B cell (primary cell): Measurements from ENCODE around the gene GORASP2. TPM values are rescaled to one million over a fixed set of nuclear protein-coding genes. Genes with fewer than 3 reads are reported as not detected.

ENCODE experiments used
- ATAC-seq: fragments of 200-7000 bp; cut with Tn5 transposase; one replicate; pipeline ENCODE4 v1.10.0; 2021; ENCODE audit warnings: low read depth, mild to moderate bottlenecking, moderate number of reproducible peaks, moderate library complexity
- CTCF ChIA-PET: fragments of 350-600 bp; sonication (Branson Sonifier 250); formaldehyde crosslinking; loops from one replicate; lab custom pipeline; 2021; ENCODE audit warnings: antibody characterized with exemption, inconsistent platforms; lab: Charles Lee
- POLR2A ChIA-PET: fragments of 350-600 bp; sonication (Branson Sonifier 250); formaldehyde crosslinking; loops from one replicate; lab custom pipeline; 2021; ENCODE audit warnings: antibody characterized with exemption; lab: Charles Lee
- DNase-seq: peaks from one replicate; pipeline ENCODE4 v3.0.0; 2013
- H2AFZ ChIP-seq: 2 replicates; pipeline ENCODE4 v1.6.1; 2012; ENCODE audit warnings: mild to moderate bottlenecking, low read depth, low read length; ENCODE audit not compliant: insufficient read depth, poor library complexity, severe bottlenecking
- H3K27ac ChIP-seq, 2 donors: 1 replicate in 1 of 2; 2 replicates in 1 of 2; pipeline ENCODE4 v1.5.1; 2012 to 2013; ENCODE audit warnings: low read length in 2 of 2, mild to moderate bottlenecking in 2 of 2, moderate library complexity in 1 of 2
- H3K27me3 ChIP-seq, 4 experiments: fragments of 200-600 bp in 1 of 4; sonication (generic) in 1 of 4; replicated peaks in 1 of 4; 1 replicate in 2 of 4; 2 replicates in 2 of 4; pipeline versions ENCODE4 v1.6.1 to v1.7.0; 2013 to 2016; ENCODE audit warnings: low read length in 3 of 4, mild to moderate bottlenecking in 2 of 4, mixed read lengths in 1 of 4, moderate library complexity in 1 of 4; ENCODE audit not compliant: insufficient read depth in 4 of 4, control insufficient read depth in 3 of 4; ENCODE audit errors: control extremely low read depth in 1 of 4
- H3K36me3 ChIP-seq, 2 experiments: replicated peaks in 1 of 2; 1 replicate in 1 of 2; 2 replicates in 1 of 2; pipeline versions ENCODE4 v1.6.1 to v1.7.1; 2013; ENCODE audit warnings: low read length in 1 of 2; ENCODE audit not compliant: insufficient read depth in 2 of 2, control insufficient read depth in 1 of 2; ENCODE audit errors: control extremely low read depth in 1 of 2, extremely low read depth in 1 of 2
- H3K4me1 ChIP-seq, 2 donors: fragments of 200-600 bp in 1 of 2; sonication (generic) in 1 of 2; 1 replicate in 1 of 2; 2 replicates in 1 of 2; pipeline versions ENCODE4 v1.5.1 to v1.6.1; 2013 to 2017; ENCODE audit warnings: low read length in 2 of 2; ENCODE audit not compliant: control insufficient read depth in 2 of 2, insufficient read depth in 2 of 2
- H3K4me2 ChIP-seq: replicated peaks from 2 replicates; pipeline ENCODE3; 2012; ENCODE audit warnings: mild to moderate bottlenecking, low read depth, low read length; ENCODE audit not compliant: poor library complexity, severe bottlenecking
- H3K4me3 ChIP-seq, 5 experiments: fragments of 200-600 bp in 1 of 5; sonication (generic) in 1 of 5; 1 replicate in 3 of 5; 2 replicates in 2 of 5; pipeline versions ENCODE4 v1.5.1 to v1.7.0; 2011 to 2016; ENCODE audit warnings: low read length in 4 of 5, mild to moderate bottlenecking in 4 of 5, low read depth in 2 of 5, control low read depth in 1 of 5, moderate library complexity in 1 of 5; ENCODE audit not compliant: insufficient read depth in 1 of 5; ENCODE audit errors: control extremely low read depth in 1 of 5, extremely low read depth in 1 of 5
- H3K79me2 ChIP-seq: fragments of 200-600 bp; sonication (generic); one replicate; pipeline ENCODE4 v1.6.0; 2016; ENCODE audit warnings: low read length; ENCODE audit not compliant: control insufficient read depth, insufficient read depth
- H3K9ac ChIP-seq: fragments of 200-600 bp; sonication (generic); 2 replicates; pipeline ENCODE4 v1.6.1; 2017; ENCODE audit warnings: mild to moderate bottlenecking, low read length, moderate library complexity
- H3K9me3 ChIP-seq, 3 donors: one replicate each; pipeline versions ENCODE4 v1.6.1 to v1.7.1; 2013; ENCODE audit warnings: low read length in 2 of 3; ENCODE audit not compliant: control insufficient read depth in 2 of 3, insufficient read depth in 1 of 3; ENCODE audit errors: control extremely low read depth in 1 of 3
- H4K20me1 ChIP-seq: 2 replicates; pipeline ENCODE4 v1.6.0; 2012; ENCODE audit warnings: mild to moderate bottlenecking, low read length; ENCODE audit not compliant: insufficient read depth, control insufficient read depth, poor library complexity, severe bottlenecking
- H3K27ac Mint-ChIP-seq: one replicate; pipeline ENCODE4 v1.8.0; 2021; ENCODE audit warnings: mixed read lengths
- H3K27me3 Mint-ChIP-seq: one replicate; pipeline ENCODE4 v1.8.0; 2021; ENCODE audit warnings: mixed read lengths
- H3K4me1 Mint-ChIP-seq: one replicate; pipeline ENCODE4 v1.8.0; 2021; ENCODE audit warnings: mixed read lengths
- H3K4me3 Mint-ChIP-seq: one replicate; pipeline ENCODE4 v1.8.0; 2021; ENCODE audit warnings: mixed read lengths
- H3K9me3 Mint-ChIP-seq: one replicate; pipeline ENCODE4 v1.8.0; 2022; ENCODE audit warnings: mixed read lengths; ENCODE audit not compliant: insufficient read depth
- CTCF ChIP-seq: fragments of 200-600 bp; IDR thresholded peaks from one replicate; pipeline ENCODE4 v1.8.0; 2022; ENCODE audit warnings: antibody characterized with exemption, mild to moderate bottlenecking
- EZH2 ChIP-seq: IDR thresholded peaks from 2 replicates; pipeline ENCODE4 v1.6.1; 2012; ENCODE audit warnings: borderline replicate concordance, low read depth, mild to moderate bottlenecking, moderate library complexity, low read length; ENCODE audit not compliant: insufficient read depth, poor library complexity, severe bottlenecking
- WGBS: methylation state at CpG from one replicate; pipeline ENCODE4 v1.1.5; 2013; ENCODE audit warnings: missing lambda C conversion rate; ENCODE audit not compliant: insufficient coverage; 5-methylcytosine and 5-hydroxymethylcytosine counted together
- intact Hi-C: fragments of 100-400 bp; cut with micrococcal nuclease; formaldehyde crosslinking; loops from one replicate; pipeline ENCODE4 v1.10.0; 2022
- polyA plus RNA-seq: library from polyadenylated mRNA; depleted of rRNA; stranded (reverse); fragments of >200 nt; gene quantifications from 2 replicates; pipeline ENCODE4 v1.2.3, GENCODE V29; 2012
- total RNA-seq, 2 donors: library from RNA; stranded (reverse); fragments of 120-200 nt in 1 of 2; gene quantifications; 1 replicate in 1 of 2; 2 replicates in 1 of 2; pipeline versions ENCODE4 v1.2.3 to v1.2.4, GENCODE V29; 2013 to 2022

GORASP2 gene
- total and polyA plus RNA-seq, 2 donors (not counting 1 experiment from before 2014, with no cell fraction given): 40.5 to 50.5 TPM

GRCh38 chr2:170930131-170930990 is 1.3 kb downstream of the GORASP2 start:
- Histone ChIP-seq H3K4me2 (peak overlapping the region; percentile 91), H4K20me1 (peaks cover 15% of the 10 kb centered on the region), H3K9me3 (no peaks in the 10 kb centered on the region), H3K9ac (peak overlapping the region; percentile 84), H3K79me2 (peaks cover 61% of the 10 kb centered on the region), H3K36me3 (no peaks in the 10 kb centered on the region), H3K4me1 (peaks cover 20 to 22% of the 10 kb centered on the region in 2 donors), H3K27ac (peak overlapping the region; percentile 75 to 90), H3K27me3 (no peaks in the 10 kb centered on the region), H2AFZ (peak overlapping the region; percentile 90), H3K4me3 (peak overlapping the region; percentile 73 to 95 (median 89))
- ATAC-seq: no peak
- peak; percentile 73 for DNase-seq
- TF ChIP-seq CTCF (no peak), EZH2 (no peak)
- intact Hi-C loops: no loop called here
- peaks cover 34% of the 10 kb centered on the region for H3K4me1 Mint-ChIP-seq
- ChIA-PET POLR2A (interaction anchor here (1.8 kb wide), 1 partner anchor 503 kb away, joined by 5 read pairs; the partner anchor contains the start of genes DCAF17 and METTL8), CTCF (interaction anchor here (0.6 to 2.5 kb wide), 9 partner anchors 10 to 757 kb away, joined by 3 to 17 read pairs (median 3); partner anchors contain the start of genes DCAF17, DYNC1I2 and METTL8)
- 0% methylated on average over 6 of the region's 15 CpGs for WGBS
- H3K27me3 Mint-ChIP-seq: no peaks in the 10 kb centered on the region
- H3K4me3 Mint-ChIP-seq: peak overlapping the region; percentile 91
- peak overlapping the region; percentile 84 for H3K27ac Mint-ChIP-seq
- no peaks in the 10 kb centered on the region for H3K9me3 Mint-ChIP-seq

- H3K9ac ChIP-seq: peak overlapping the region; percentile 84
Measured at GRCh38 chr2:170930991-170931266, 1.9 kb downstream of the GORASP2 start.

More at GRCh38 chr2:170930991-170931266, 1.9 kb downstream of the GORASP2 start:
- H3K9me3 Mint-ChIP-seq: no peaks in the 10 kb centered on the region
- CTCF ChIA-PET: interaction anchor here (0.9 to 2.5 kb wide), 3 partner anchors 10 to 486 kb away, joined by 3 to 11 read pairs (median 3); no protein-coding TSS in a partner anchor
- ATAC-seq (no peak), DNase-seq (no peak)
- no CpG with 5 or more reads among the region's 4 CpGs for WGBS
- H3K36me3 ChIP-seq: no peaks in the 10 kb centered on the region
- H3K4me2 ChIP-seq: peak overlapping the region; percentile 91
- H3K4me1 ChIP-seq: peaks cover 20 to 22% of the 10 kb centered on the region in 2 donors
- no peak overlapping the region for H2AFZ ChIP-seq
- H3K4me3 ChIP-seq: peak overlapping the region in 1 of 5 experiments; percentile 73
- no peak overlapping the region for H3K27ac ChIP-seq
- H4K20me1 ChIP-seq: peaks cover 21% of the 10 kb centered on the region
- H3K9me3 ChIP-seq: no peaks in the 10 kb centered on the region
- no peaks in the 10 kb centered on the region for H3K27me3 Mint-ChIP-seq
- peaks cover 66% of the 10 kb centered on the region for H3K79me2 ChIP-seq
- TF ChIP-seq EZH2 (no peak), CTCF (no peak)
- peaks cover 36% of the 10 kb centered on the region for H3K4me1 Mint-ChIP-seq
- no peaks in the 10 kb centered on the region for H3K27me3 ChIP-seq
- peak overlapping the region; percentile 91 for H3K4me3 Mint-ChIP-seq
- POLR2A ChIA-PET: no interaction called here
- intact Hi-C loops: no loop called here
- H3K27ac Mint-ChIP-seq: peak overlapping the region; percentile 84
